Body of pancreas (tissue), 4 donors: ENCODE measurements around the gene ANXA5.

Source experiments
- POLR2A ChIP-seq, 3 donors: fragments of 450-650 bp; IDR thresholded peaks; one replicate each; pipeline ENCODE4 v1.6.1; 2016; ENCODE audit warnings: antibody characterized with exemption in 3 of 3, mild to moderate bottlenecking in 2 of 3
- TF ChIP-seq, protein P1 (sequence below), 7 experiments: fragments of 450-650 bp in 4 of 7; fragments of 200-600 bp in 3 of 7; sonication (generic) in 3 of 7; IDR thresholded peaks; one replicate each; pipeline ENCODE4 v1.5.1; 2016 to 2019; ENCODE audit warnings: antibody characterized with exemption in 7 of 7

DNA sequence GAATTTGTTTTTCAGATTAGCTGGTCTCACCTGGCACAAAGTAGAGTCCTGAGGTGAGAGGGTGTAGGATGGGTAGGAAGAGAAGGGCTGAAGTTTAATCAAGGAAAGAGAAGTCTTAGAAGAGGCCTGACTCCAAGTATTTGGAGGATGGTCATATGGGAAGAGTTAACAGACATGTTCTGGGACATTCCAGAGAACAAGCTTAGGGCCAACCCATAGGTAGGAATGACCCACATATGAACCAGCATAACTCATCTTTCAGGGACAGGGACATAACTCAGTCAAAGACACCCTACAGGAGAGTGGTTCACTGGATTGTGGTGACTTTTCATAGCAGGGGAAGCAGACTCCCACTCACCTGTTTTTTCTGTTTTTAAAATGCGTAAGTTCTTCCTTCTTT lies 27.9 kb upstream of the ANXA5 start:
- TF ChIP-seq, protein P1, sequence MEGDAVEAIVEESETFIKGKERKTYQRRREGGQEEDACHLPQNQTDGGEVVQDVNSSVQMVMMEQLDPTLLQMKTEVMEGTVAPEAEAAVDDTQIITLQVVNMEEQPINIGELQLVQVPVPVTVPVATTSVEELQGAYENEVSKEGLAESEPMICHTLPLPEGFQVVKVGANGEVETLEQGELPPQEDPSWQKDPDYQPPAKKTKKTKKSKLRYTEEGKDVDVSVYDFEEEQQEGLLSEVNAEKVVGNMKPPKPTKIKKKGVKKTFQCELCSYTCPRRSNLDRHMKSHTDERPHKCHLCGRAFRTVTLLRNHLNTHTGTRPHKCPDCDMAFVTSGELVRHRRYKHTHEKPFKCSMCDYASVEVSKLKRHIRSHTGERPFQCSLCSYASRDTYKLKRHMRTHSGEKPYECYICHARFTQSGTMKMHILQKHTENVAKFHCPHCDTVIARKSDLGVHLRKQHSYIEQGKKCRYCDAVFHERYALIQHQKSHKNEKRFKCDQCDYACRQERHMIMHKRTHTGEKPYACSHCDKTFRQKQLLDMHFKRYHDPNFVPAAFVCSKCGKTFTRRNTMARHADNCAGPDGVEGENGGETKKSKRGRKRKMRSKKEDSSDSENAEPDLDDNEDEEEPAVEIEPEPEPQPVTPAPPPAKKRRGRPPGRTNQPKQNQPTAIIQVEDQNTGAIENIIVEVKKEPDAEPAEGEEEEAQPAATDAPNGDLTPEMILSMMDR (IDR thresholded peaks at IDR 0.05): no peak
- TF ChIP-seq POLR2A (IDR thresholded peaks at IDR 0.05): no peak
